Neural cell (in vitro differentiated cells): ENCODE results near the gene ARFGAP3. TPM values are rescaled to one million over a fixed set of nuclear protein-coding genes. Genes with fewer than 3 reads are reported as not detected.

ENCODE experiments used
- H2AFZ ChIP-seq: fragments of 200-600, 300-800 bp; sonication (generic), shearing (Covaris generic); 2 replicates; pipeline ENCODE4 v1.6.0; 2014; ENCODE audit warnings: low read depth, mild to moderate bottlenecking, antibody characterized with exemption, low read length, moderate library complexity
- H3F3A ChIP-seq: fragments of 200-600 bp; shearing (Covaris generic); 2 replicates; pipeline ENCODE4 v1.6.1; 2016; ENCODE audit warnings: mild to moderate bottlenecking, moderate library complexity, mixed read lengths, antibody characterized with exemption, low read length; ENCODE audit not compliant: insufficient read depth, poor library complexity, severe bottlenecking
- H3K27ac ChIP-seq: fragments of 200-600, 300-800 bp; sonication (generic), shearing (Covaris generic); 2 replicates; pipeline ENCODE4 v1.5.1; 2014; ENCODE audit warnings: mild to moderate bottlenecking, low read length, moderate library complexity
- H3K27me3 ChIP-seq: fragments of 300-800, 200-600 bp; sonication (generic), shearing (Covaris generic); 2 replicates; pipeline ENCODE4 v1.6.0; 2014; ENCODE audit warnings: mild to moderate bottlenecking, low read depth, low read length, moderate library complexity; ENCODE audit not compliant: insufficient read depth
- H3K36me3 ChIP-seq: fragments of 300-800, 200-600 bp; sonication (generic), shearing (Covaris generic); 2 replicates; pipeline ENCODE4 v1.5.1; 2014; ENCODE audit warnings: mild to moderate bottlenecking, antibody characterized with exemption, low read length, moderate library complexity; ENCODE audit not compliant: insufficient read depth
- H3K4me2 ChIP-seq: fragments of 300-800, 200-600 bp; sonication (generic), shearing (Covaris generic); 2 replicates; pipeline ENCODE4 v1.6.0; 2014; ENCODE audit warnings: mild to moderate bottlenecking, low read length
- H3K4me3 ChIP-seq: fragments of 300-800, 200-600 bp; sonication (generic), shearing (Covaris generic); 2 replicates; pipeline ENCODE4 v1.5.1; 2014; ENCODE audit warnings: mild to moderate bottlenecking, low read length, moderate library complexity
- H3K79me2 ChIP-seq: fragments of 200-600 bp; shearing (Covaris generic); replicated peaks from 2 replicates; pipeline ENCODE4 v1.6.0; 2014; ENCODE audit warnings: mild to moderate bottlenecking, low read length, moderate library complexity; ENCODE audit not compliant: insufficient read depth
- H3K9ac ChIP-seq: fragments of 300-800, 200-600 bp; sonication (generic), shearing (Covaris generic); 2 replicates; pipeline ENCODE4 v1.6.1; 2016; ENCODE audit warnings: mild to moderate bottlenecking, low read length, mixed read lengths
- H3K9me2 ChIP-seq: fragments of 200-600 bp; shearing (Covaris generic); 2 replicates; pipeline ENCODE4 v1.6.1; 2016; ENCODE audit warnings: mild to moderate bottlenecking, low read length, mixed read lengths; ENCODE audit not compliant: insufficient read depth
- H3K9me3 ChIP-seq: fragments of 200-600, 300-800 bp; sonication (generic), shearing (Covaris generic); 2 replicates; pipeline ENCODE4 v1.6.1; 2016; ENCODE audit warnings: mild to moderate bottlenecking, mixed run types, low read length, moderate library complexity, mixed read lengths
- H4K20me1 ChIP-seq: fragments of 200-600 bp; shearing (Covaris generic); 2 replicates; pipeline ENCODE4 v1.6.1; 2016; ENCODE audit warnings: mild to moderate bottlenecking, mixed run types; ENCODE audit not compliant: insufficient read depth
- CTCF ChIP-seq: fragments of 450-650 bp; IDR thresholded peaks from 2 replicates; pipeline ENCODE4 v1.5.1; 2014; ENCODE audit warnings: antibody characterized with exemption, mild to moderate bottlenecking, moderate library complexity; ENCODE audit not compliant: poor library complexity, severe bottlenecking
- EP300 ChIP-seq: fragments of 450-650 bp; conservative IDR thresholded peaks from 2 replicates; pipeline ENCODE4 v1.6.1; 2014; ENCODE audit warnings: antibody characterized with exemption, mild to moderate bottlenecking, moderate library complexity; ENCODE audit not compliant: poor library complexity, severe bottlenecking
- EZH2 ChIP-seq: fragments of 200-600, 300-800 bp; shearing (Covaris generic), sonication (generic); IDR thresholded peaks from 2 replicates; pipeline ENCODE4 v1.6.1; 2014; ENCODE audit warnings: antibody characterized with exemption, low read length, borderline replicate concordance, mild to moderate bottlenecking; ENCODE audit not compliant: insufficient read depth, poor library complexity, severe bottlenecking
- MXI1 ChIP-seq: fragments of 450-650 bp; conservative IDR thresholded peaks from 2 replicates; pipeline ENCODE4 v1.6.1; 2014; ENCODE audit warnings: antibody characterized with exemption, mild to moderate bottlenecking; ENCODE audit not compliant: poor library complexity, severe bottlenecking
- POLR2AphosphoS5 ChIP-seq: IDR thresholded peaks from 2 replicates; pipeline ENCODE4 v1.6.1; 2012
- RAD21 ChIP-seq: fragments of 450-650 bp; conservative IDR thresholded peaks from 2 replicates; pipeline ENCODE4 v1.6.1; 2014; ENCODE audit warnings: antibody characterized with exemption, mild to moderate bottlenecking, moderate library complexity
- REST ChIP-seq: IDR thresholded peaks from 2 replicates; pipeline ENCODE4 v1.6.1; 2012; ENCODE audit warnings: borderline replicate concordance
- SMC3 ChIP-seq: fragments of 450-650 bp; conservative IDR thresholded peaks from 2 replicates; pipeline ENCODE4 v1.6.1; 2014; ENCODE audit warnings: antibody characterized with exemption, mild to moderate bottlenecking, moderate library complexity; ENCODE audit not compliant: poor library complexity
- TAF1 ChIP-seq: IDR thresholded peaks from 2 replicates; pipeline ENCODE4 v1.6.1; 2012; ENCODE audit warnings: low read depth
- polyA plus RNA-seq: library from polyadenylated mRNA; depleted of rRNA; stranded (reverse); fragments of >200 nt; gene quantifications from 2 replicates; pipeline ENCODE4 v1.2.3, GENCODE V29; 2014

The ARFGAP3 gene
- polyA plus RNA-seq, 1 donor from 2014 or later: 80.7 TPM

- Histone ChIP-seq H3K4me3 (no peak overlapping the region), H3K27ac (no peak overlapping the region), H2AFZ (no peak overlapping the region), H3K9ac (no peak overlapping the region), H3K4me2 (no peak overlapping the region), H3K36me3 (no peaks in the 10 kb centered on the region), H3K9me2 (no peaks in the 10 kb centered on the region), H3K9me3 (no peaks in the 10 kb centered on the region), H4K20me1 (no peaks in the 10 kb centered on the region), H3F3A (no peaks in the 10 kb centered on the region), H3K27me3 (no peaks in the 10 kb centered on the region), H3K79me2 (no peaks in the 10 kb centered on the region)
- TF ChIP-seq SMC3 (no peak), CTCF (no peak), POLR2AphosphoS5 (no peak), EP300 (no peak), TAF1 (no peak), EZH2 (no peak), MXI1 (no peak), REST (no peak), RAD21 (no peak)
Observed at GRCh38 chr22:42884616-42885375, 27.7 kb upstream of the ARFGAP3 start.

GRCh38 chr22:42883970-42884369, 26.9 kb upstream of the ARFGAP3 start:
- Histone ChIP-seq H3K9me2 (no peaks in the 10 kb centered on the region), H3K4me3 (no peak overlapping the region), H3K27me3 (no peaks in the 10 kb centered on the region), H3K36me3 (no peaks in the 10 kb centered on the region), H3F3A (no peaks in the 10 kb centered on the region), H2AFZ (no peak overlapping the region), H3K79me2 (no peaks in the 10 kb centered on the region), H3K27ac (no peak overlapping the region), H3K4me2 (no peak overlapping the region), H3K9ac (no peak overlapping the region), H4K20me1 (no peaks in the 10 kb centered on the region), H3K9me3 (no peaks in the 10 kb centered on the region)
- no peak for TF ChIP-seq RAD21
- no peak for TF ChIP-seq POLR2AphosphoS5
- TF ChIP-seq EZH2: no peak
- no peak for TF ChIP-seq REST
- TF ChIP-seq EP300: no peak
- no peak for TF ChIP-seq TAF1
- no peak for TF ChIP-seq MXI1
- TF ChIP-seq SMC3: no peak
- no peak for TF ChIP-seq CTCF
